K562 (cell line): ENCODE data around the gene MCC.

ENCODE experiments used
- CREBBP ChIP-seq: IDR thresholded peaks from one replicate; pipeline ENCODE4 v1.6.1; 2012; ENCODE audit warnings: low read depth, mild to moderate bottlenecking, control low read depth, inconsistent platforms, low read length
- MEIS2 ChIP-seq: fragments of 450-650 bp; IDR thresholded peaks from 2 replicates; pipeline ENCODE4 v1.6.1; 2014; ENCODE audit warnings: mild to moderate bottlenecking; ENCODE audit not compliant: partially characterized antibody
- POLR2H ChIP-seq: IDR thresholded peaks from 2 replicates; pipeline ENCODE4 v1.6.1; 2016; ENCODE audit warnings: missing genetic modification characterization, low read depth, mild to moderate bottlenecking, control low read depth, missing compliant biosample characterization, moderate library complexity
- ZFPM2 ChIP-seq: fragments of 250-450 bp; sonication (Bioruptor Pico); IDR thresholded peaks from 2 replicates; pipeline ENCODE4 v1.5.1; 2022; ENCODE audit warnings: mild to moderate bottlenecking
- TF ChIP-seq, protein P1 (sequence below): fragments of 450-650 bp; IDR thresholded peaks from 2 replicates; pipeline ENCODE4 v1.6.1; 2016; ENCODE audit warnings: borderline replicate concordance

- TF ChIP-seq CREBBP (no peak), ZFPM2 (CRISPR knock-in tag) (no peak), MEIS2 (no peak), POLR2H (tag) (no peak)
- TF ChIP-seq, protein P1, sequence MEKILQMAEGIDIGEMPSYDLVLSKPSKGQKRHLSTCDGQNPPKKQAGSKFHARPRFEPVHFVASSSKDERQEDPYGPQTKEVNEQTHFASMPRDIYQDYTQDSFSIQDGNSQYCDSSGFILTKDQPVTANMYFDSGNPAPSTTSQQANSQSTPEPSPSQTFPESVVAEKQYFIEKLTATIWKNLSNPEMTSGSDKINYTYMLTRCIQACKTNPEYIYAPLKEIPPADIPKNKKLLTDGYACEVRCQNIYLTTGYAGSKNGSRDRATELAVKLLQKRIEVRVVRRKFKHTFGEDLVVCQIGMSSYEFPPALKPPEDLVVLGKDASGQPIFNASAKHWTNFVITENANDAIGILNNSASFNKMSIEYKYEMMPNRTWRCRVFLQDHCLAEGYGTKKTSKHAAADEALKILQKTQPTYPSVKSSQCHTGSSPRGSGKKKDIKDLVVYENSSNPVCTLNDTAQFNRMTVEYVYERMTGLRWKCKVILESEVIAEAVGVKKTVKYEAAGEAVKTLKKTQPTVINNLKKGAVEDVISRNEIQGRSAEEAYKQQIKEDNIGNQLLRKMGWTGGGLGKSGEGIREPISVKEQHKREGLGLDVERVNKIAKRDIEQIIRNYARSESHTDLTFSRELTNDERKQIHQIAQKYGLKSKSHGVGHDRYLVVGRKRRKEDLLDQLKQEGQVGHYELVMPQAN = no peak
These were observed 453.2 kb downstream of the MCC start for GRCh38 chr5:113035096-113035495.
